IPS-18c (cell line): ENCODE measurements around the gene ELOA.
A peak's percentile ranks its signal among the peaks of the same experiment; 100 is the strongest.
"Not testable (repeated sequence)": the region's sequence is repeated elsewhere in the genome, so short reads cannot be mapped to it uniquely, and the experiment has no call there.

Experiments
- H3K4me3 ChIP-seq: 2 replicates; pipeline ENCODE4 v1.7.0; 2013; ENCODE audit warnings: low read depth, mild to moderate bottlenecking, low read length, moderate library complexity; ENCODE audit not compliant: insufficient read depth
- H3K9me3 ChIP-seq: one replicate; pipeline ENCODE4 v1.6.1; 2013; ENCODE audit warnings: mild to moderate bottlenecking, low read length, moderate library complexity; ENCODE audit not compliant: control insufficient read depth, insufficient read depth

The ELOA gene

DNA sequence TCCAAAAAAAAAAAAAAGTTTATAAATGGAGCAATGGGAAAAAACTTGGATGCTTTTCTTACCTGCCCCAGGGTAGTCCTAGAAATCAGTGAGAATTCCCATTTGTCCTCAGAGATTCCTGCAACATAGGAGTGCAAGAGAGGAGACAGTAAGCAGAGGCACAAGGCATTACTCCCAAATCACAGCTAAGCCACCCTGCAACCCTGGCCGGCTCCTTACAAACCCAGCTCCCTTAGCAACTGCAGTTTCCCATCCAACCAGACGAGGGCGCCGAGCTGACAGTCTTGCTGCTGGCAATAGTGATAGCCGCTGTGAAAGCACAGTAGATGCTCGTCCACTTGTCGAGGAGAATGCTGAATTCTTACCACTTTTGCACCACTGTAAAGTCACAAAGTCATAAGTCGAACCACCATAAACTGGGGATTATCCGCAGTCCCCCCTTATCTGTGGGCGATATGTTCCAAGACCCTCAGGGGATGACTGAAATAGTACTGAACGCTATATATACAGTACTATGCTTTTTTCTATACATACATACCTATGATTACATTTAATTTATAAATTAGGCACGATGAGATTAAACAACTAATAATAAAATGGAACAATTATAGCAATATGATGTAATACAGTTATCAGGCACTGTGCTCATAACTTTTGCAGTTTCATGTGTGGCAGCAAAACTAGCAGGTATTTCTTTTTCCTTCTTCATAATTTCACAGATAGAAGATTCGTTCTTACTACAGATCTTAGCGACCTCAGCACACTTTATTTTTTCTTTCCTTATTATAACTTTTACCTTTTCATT is 29.0 kb downstream of the ELOA start:
- Histone ChIP-seq H3K9me3 (no peaks in the 10 kb centered on the region), H3K4me3 (no peak overlapping the region)

DNA sequence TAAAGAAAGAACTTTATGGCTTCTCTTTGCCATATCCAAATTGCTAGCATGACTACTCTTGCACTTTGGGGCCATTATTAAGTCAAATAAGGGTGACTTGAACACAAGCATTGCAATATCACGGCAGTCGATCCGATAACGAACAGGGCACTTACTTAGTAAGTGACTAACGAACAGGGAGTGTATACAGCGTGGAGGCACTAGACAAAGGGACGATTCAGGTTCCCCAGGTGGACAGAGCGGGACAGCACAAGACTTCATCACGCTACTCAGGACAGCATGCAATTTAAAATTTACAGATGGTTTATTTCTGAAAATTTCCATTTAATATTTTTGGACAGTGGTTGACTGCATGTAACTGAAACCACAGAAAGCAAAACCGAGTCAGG is 29.6 kb downstream of the ELOA start:
- Histone ChIP-seq H3K4me3 (no peak overlapping the region), H3K9me3 (no peaks in the 10 kb centered on the region)

DNA sequence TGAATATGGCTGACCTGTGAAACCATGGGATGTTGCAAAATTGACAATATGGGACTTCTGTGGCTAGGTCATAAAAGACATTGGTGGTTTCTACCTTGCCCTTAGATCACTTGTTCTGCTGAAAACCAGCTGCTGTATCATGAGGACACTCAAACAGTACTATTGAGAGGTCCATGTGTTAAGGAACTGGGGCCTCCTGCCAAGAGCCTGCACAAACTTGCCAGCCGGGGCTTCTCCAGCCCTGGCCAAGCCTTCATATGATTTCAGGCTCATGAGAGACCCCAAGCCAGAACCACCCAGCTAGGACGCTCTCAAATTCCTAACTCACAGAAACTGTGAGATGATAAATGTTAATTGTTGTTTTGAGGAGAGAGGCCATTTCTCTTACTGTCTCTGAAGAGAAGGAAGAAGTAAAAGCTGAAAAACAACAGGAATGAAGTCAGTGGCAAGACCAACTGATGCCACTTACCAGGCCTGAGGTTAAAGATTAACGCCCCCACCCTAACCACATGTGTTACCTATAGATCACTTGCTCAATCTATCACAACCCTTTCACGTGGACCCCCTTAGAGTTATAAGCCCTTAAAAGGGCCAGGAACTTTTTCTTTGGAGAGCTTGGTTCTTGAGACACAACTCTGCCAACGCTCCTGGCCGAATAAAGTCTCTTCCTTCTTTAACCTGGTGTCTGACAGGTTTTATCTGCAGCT is 31.1 kb downstream of the ELOA start:
- H3K4me3 ChIP-seq = no peak overlapping the region
- H3K9me3 ChIP-seq = no peaks in the 10 kb centered on the region

DNA sequence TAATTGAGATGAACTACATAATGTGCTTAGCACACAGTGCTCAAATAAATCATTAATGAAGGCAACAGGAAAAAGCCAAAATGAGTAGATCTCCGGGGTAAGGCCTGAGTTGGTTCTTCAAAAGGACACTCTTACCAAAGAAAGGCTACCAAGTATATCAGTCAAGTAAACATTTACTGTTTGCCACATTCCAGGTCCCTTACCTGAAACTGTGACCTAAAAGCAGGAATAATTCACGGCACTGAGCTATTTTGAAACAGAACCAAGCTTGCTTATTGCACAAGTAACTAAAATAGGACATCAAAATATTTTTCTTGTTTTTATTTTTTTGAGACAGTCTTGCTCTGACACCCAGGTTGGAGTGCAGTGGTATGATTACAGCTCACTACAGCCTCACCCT is 32.9 kb downstream of the ELOA start:
- no peak overlapping the region for H3K4me3 ChIP-seq
- no peaks in the 10 kb centered on the region for H3K9me3 ChIP-seq

DNA sequence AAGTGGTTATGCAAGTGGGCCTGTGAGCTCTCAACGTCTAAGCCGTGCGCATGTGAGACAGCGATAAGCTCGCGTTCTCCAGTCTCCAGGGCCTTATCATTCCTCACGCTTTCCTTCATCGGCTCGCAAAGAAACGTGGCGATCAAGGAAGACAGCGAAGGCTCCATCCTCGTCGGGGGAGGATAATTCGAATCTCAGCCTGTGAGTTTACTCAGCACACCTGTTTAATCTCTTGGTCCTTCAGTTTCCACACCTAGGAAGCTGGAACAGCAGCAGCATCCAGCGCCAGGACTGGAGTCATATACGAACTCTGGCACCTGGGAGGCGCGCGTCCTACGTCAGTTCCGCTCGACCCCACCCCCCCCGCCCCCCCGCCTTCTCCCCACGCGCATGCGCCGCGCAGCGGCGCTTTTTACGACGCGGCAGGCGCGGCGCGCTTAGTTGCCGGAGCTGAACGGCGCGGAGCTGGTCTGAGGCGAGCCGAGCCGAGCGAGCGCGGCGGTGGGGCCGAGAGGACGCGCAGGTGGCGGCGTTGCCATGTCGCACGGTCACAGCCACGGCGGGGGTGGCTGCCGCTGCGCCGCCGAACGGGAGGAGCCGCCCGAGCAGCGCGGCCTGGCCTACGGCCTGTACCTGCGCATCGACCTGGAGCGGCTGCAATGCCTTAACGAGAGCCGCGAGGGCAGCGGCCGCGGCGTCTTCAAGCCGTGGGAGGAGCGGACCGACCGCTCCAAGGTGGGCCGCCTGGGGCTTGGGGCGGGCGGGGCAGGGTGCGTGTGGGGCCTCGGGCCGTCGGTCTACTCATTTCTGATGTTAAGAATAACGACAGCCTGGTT is 34.9 kb downstream of the ELOA start, which contains the start of gene PITHD1:
Gene PITHD1 (plus strand): TSS at position 440 of the 836 bp plus-strand sequence. CDS start 98 bp downstream, at position 538.
- Histone ChIP-seq H3K9me3 (no peaks in the 10 kb centered on the region), H3K4me3 (peak within 1 kb of the TSS; percentile 61)

DNA sequence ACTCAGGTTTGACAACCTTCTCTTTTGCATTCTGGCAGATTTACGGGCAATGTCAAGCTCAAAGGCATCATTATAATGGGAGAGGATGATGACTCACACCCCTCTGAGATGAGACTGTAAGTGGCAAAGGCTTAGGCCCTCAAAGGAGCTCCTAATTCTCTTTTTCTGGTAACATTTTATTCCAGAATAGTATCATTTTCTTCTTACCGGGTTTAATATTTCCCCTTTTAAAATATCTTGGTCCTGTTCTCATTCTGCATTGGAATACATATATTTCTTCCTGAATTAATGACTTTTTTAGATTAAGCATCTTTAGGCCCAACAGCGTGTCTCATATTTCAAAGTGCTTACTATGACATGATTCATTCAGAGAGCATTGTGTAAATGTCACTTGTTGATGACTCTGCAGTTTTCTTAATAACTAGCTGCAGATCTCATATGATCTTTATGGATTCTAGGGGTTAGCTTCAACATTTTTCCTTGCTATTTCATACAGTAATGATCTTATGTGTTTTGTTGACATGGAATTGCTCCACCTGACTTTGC is 36.6 kb downstream of the ELOA start:
- Histone ChIP-seq H3K9me3 (no peaks in the 10 kb centered on the region), H3K4me3 (no peak overlapping the region)

DNA sequence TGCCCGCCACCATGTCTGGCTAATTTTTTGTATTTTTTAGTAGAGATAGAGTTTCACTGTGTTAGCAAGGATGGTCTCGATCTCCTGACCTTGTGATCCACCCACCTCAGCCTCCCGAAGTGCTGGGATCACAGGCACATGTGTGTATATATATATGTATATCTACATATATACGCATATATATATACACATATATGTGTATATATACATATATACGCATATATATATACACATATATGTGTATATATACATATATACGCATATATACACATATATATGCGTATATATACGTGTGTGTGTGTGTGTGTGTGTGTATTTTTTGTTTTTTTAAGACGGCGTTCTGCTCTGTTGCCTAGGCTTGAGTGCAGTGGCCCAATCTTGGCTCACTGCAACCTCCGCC is 39.9 kb downstream of the ELOA start:
- not testable (repeated sequence) for H3K9me3 ChIP-seq, H3K4me3 ChIP-seq

DNA sequence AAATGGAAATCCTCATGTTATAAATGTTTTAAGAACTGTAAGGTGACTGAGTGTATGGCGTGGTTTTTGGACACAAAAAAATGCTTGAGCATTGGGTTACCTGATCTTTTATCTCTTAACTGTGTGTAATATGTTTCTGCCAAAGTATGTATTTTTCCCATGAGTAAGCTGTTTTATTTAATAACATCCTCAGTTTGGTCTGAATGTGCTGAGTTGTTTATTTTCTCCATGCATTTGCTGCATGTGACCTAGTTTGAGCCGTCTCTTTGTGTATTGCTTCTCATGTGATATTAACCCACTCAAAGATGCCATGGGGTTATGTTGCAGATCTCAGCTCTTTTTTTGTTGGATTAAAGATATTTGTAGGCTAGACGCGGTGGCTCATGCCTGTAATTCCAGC is 41.6 kb downstream of the ELOA start:
- Histone ChIP-seq H3K4me3 (no peak overlapping the region), H3K9me3 (no peaks in the 10 kb centered on the region)

DNA sequence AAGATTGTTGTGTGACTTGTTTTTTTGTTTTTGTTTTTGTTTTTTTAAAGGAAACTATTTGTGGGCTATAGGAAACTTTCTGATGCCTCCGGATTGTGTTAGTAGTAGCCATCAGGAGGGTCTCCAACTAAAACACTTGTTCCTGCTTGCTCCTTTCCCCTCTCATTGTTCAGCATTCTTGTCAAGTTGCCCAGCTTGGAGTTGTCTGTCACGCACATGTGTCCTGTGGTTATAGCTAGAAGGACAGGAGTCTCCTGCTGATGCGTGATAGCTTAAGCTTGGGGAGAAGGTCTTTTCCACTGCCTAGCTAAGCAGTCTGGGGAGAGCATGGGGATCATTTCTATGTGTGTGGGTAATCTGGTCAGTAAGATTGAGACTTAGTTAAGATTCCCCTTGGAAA is 44.4 kb downstream of the ELOA start:
- no peaks in the 10 kb centered on the region for H3K9me3 ChIP-seq
- H3K4me3 ChIP-seq = no peak overlapping the region

DNA sequence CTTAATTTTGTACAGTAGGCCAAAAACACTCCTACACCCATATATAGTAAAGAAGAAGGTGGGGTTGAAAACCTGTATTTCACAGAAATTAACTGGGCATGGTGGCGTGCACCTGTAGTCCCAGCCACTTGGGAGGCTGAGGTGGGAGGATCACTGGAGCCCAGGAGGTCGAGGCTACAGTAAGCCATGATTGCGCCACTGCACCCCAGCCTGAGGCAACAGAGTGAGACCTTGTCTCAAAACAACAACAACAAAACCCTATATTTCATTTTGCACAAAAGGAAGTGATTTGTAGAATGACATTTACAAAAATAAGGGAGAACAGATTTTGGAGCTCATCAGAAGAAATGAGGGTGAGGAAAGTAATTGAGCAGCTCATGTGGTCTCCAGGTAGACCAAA is 45.4 kb downstream of the ELOA start:
- H3K4me3 ChIP-seq = no peak overlapping the region
- no peaks in the 10 kb centered on the region for H3K9me3 ChIP-seq

DNA sequence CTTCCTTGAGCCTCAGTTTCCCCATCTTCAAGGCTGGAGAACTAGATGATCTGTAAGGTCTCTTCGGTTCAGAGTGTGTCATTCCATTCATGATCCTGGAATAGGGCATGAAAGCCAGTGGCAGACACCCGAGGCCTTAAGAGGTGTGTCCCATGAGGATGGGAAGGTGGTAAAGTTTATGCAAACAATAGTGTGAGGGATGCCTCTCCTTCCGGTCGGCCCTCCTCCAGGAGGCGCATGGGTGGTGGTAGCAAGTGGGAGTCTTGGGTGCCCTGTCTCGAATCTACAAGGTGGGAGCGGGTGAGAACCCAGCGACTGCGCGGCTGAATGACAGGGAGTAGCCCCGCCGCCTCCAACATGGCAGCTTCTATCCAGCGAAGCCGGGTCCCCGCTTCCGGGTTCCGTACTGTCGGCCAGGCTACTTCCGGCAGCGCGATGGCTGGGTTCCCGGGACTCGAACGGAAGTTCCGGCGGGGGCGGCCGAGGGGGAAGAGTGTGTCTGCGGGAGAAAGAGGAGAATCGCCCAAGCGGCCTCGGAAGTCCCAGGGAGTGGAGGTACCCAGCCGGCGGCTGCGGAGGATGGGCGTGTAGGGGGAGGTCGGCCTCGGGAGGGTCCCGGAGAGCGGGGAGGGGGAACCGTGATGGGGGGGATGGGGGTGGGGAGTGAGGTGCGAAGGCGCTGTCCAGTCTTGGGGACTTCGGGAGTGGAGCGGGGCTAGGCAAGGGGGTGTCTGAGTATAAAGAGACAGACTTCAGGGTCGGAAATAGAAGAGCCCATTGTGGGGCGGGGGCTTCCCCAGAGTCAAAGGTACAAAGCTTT is 47.6 kb downstream of the ELOA start, which contains the start of gene LYPLA2:
Gene LYPLA2 (plus strand): TSS at position 450 of the 820 bp plus-strand sequence. CDS start 1,538 bp downstream, outside the sequence.
- no peaks in the 10 kb centered on the region for H3K9me3 ChIP-seq

DNA sequence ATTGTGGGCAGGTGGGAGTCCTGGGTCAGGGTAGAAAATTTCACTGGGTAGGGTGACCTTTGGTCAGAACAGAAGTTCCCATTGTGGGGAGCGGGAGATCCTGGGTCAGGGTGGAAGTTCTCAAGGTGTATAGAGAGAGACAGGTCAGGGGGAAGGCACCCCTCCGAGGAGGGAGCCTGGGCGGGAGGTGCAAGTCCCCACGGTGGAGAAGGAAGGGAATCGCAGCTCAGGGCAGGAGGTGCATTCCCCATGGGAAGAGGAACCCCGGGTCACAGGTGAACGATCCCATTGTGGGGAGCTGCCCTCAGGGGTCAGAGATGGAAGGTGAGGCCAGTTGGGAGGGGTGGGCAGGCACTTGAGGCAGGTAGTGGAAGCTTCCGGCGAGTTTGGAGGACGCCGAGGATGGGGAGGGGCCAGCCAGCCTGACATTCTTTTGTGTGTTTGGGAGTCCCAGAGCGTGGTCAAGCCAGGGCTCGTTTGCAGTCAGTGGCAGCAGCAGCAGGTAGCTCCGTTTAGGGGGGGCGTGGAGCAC is 48.3 kb downstream of the ELOA start:
- Histone ChIP-seq H3K9me3 (no peaks in the 10 kb centered on the region), H3K4me3 (peak overlapping the region; percentile 86)

More for the DNA sequence above, 47.6 kb downstream of the ELOA start, which contains the start of gene LYPLA2:
- peak within 1 kb of the TSS; percentile 86 for H3K4me3 ChIP-seq

DNA sequence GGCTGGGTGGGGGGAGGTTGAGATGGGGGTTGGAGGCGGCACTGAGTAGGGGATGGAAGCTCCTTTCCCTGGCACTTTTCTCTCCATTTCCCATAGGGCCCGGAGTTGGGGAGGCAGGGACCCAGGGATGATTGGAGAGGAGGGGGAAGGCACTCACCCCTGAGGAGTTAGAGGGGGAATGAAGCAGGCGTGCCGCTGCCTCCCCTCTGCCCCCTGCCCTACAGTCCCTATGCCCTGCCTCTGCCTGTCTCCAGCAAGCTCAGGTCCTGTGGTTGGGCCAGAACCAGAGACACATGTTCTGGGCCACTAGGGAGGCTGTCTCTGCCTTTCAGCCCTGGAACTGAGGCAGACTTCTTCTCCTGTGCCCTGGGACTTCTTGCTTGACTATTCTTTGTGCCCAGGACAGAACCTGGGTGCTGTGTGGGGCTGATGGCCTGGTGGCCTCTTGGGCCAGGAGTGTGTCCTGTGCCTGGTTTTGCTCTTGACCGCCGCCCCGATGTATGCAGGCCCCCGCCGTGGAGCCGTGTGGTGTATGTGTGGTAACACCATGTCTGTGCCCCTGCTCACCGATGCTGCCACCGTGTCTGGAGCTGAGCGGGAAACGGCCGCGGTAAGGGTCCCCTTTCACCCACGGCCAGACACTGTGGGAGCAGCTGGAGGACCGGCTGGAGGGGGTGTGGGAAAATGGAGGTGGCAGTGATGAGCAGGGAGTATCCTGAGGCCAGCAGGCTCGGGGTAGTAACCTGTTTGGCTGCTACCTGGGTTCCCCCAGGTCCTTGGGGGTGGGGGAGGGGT is 49.1 kb downstream of the ELOA start:
- Histone ChIP-seq H3K4me3 (peak overlapping the region; percentile 86), H3K9me3 (no peaks in the 10 kb centered on the region)

DNA sequence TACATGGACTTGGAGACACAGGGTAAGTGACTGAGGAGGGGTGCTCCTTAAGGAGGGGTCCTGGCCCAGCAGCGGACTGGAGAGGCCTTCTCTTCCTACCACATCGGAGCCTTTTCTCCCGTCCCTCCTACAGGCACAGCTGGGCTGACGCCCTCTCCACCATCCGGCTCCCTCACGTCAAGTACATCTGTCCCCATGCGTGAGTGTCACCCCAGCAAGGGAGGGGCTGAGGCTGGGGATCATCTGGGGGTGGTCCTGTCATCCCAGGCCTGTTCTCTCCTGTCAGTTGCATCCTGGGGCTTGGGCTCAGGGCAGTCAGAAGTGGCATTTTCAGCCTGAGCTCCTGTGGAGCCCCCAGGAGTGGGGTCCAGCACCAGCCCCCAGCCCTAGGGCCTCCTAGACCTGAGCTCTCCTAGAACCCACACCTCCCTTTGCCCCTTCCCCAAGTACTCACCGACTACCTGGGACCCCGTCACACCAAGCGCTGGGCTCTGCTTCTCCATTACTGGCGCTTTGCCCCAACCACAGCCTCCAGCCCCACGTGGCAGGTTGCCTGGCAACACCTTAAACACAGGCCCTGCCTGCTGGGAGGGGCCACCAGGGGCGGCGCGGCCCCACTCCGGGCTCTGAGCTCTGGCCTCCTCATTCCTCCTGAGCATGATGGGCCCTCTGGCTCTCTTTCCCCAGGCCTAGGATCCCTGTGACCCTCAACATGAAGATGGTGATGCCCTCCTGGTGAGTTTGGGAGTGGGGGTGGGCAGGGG is 49.9 kb downstream of the ELOA start:
- Histone ChIP-seq H3K4me3 (no peak overlapping the region), H3K9me3 (no peaks in the 10 kb centered on the region)
